ENCODE results near the gene GAS7. TPM values are rescaled to one million over a fixed set of nuclear protein-coding genes. Genes with fewer than 3 reads are reported as not detected.
"Not testable (repeated sequence)": the region's sequence is repeated elsewhere in the genome, so short reads cannot be mapped to it uniquely, and the experiment has no call there.

Gene GAS7
- total RNA-seq, 2 experiments from 2014 or later: 1.6 to 2.1 TPM

DNA sequence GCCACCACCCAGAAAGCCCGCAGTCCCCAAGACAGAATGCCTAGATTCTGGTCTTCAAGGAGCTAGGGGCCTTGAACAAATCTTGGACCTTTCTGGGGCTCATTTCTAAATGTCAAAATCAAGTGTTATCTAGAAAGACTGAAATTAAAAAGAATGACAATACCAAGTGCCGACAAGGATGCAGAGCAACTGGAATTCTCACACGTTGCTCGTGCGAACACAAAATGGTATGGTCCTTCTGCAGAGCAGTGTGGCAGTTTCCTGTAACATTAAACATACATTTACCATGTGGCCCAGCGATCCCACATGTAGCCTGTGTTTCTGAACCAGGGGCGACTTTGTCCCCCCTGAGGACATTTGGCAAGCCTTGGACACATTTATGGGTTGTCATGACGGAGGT lies 137.9 kb downstream of the GAS7 start:
- TF ChIP-seq, protein P1, sequence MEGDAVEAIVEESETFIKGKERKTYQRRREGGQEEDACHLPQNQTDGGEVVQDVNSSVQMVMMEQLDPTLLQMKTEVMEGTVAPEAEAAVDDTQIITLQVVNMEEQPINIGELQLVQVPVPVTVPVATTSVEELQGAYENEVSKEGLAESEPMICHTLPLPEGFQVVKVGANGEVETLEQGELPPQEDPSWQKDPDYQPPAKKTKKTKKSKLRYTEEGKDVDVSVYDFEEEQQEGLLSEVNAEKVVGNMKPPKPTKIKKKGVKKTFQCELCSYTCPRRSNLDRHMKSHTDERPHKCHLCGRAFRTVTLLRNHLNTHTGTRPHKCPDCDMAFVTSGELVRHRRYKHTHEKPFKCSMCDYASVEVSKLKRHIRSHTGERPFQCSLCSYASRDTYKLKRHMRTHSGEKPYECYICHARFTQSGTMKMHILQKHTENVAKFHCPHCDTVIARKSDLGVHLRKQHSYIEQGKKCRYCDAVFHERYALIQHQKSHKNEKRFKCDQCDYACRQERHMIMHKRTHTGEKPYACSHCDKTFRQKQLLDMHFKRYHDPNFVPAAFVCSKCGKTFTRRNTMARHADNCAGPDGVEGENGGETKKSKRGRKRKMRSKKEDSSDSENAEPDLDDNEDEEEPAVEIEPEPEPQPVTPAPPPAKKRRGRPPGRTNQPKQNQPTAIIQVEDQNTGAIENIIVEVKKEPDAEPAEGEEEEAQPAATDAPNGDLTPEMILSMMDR (IDR thresholded peaks at IDR 0.05): no peak
- POLR2A ChIA-PET: interaction anchor here (1.1 kb wide), 1 partner anchor 13 kb away, joined by 3 read pairs; no protein-coding TSS in a partner anchor
- peaks cover 18% of the 10 kb centered on the region for H3K4me1 Mint-ChIP-seq (ENCODE audit: low read depth)

DNA sequence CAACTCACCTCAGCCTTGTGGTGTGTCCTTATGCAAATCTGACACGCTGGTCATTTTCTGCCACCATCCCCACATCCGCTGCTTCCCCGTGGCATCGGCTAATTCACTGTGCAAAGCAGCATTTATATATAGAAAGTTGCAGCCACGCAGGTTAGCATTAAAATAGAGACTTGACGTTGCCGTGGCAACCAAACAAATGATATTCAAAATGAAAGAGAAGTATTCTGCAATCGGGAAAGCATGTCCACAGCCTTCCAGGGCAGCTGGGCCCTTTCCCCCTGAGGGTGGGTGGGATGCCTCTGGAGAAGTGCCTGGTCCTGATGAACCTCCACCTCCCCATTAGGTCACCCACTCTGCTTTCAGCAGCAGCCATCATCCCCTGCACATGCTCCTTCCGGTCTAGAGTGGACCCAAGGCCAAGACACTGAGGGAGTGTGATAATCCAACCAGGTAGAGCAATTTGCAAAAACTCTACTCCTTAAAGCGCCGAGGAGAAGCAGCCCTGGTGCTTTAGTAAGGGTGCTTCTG lies 138.7 kb downstream of the GAS7 start:
- peak; percentile 17 for DNase-seq
- no peak overlapping the region for H3K27ac Mint-ChIP-seq
- no peak for ATAC-seq

More for the DNA sequence above, 137.9 kb downstream of the GAS7 start:
- Mint-ChIP-seq H3K9me3 (peaks cover 5% of the 10 kb centered on the region), H3K27me3 (no peaks in the 10 kb centered on the region), H3K4me3 (no peak overlapping the region), H3K36me3 (ENCODE audit: low read depth) (no peaks in the 10 kb centered on the region), H3K27ac (no peak overlapping the region)
- ATAC-seq: no peak
- no peak for DNase-seq
- CTCF ChIA-PET: no interaction called here
- intact Hi-C loops (cut with micrococcal nuclease): no loop called here

DNA sequence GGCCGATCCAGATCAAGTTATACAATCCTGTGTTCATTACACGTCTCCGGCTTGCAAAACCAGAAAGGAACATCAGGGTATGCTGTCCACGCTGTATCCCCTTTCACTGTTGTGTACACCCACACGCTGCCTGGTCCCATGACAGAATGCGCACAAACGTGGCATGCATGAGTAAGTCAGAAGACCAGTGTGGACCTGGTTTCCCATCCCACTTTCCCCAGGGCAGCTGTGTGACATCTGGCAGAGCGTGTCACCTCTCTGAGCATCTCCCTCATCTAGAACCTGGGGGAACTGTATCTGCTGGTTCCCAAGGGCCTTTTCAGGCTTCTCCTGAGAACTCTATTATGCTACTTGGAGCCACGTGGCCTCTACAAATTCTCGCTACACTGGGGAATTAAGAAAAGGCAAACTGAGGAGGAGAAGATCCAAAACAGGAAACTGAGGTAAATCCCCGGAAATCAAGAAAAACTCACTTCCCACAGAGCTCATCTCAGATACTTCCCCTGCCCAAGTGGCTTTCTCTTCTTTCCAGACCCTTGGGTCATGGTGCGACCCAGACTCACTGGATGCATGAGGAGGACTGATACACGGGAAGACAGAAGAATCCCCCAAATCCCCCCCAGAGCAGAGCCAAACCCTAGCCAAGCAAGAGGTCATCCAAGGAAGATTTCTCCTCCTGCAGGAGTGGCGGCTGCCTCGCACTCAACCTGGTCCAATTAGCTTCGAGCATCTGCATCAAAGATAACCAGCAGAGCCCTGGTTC lies 139.3 kb downstream of the GAS7 start:
- ChIA-PET POLR2A (no interaction called here), CTCF (no interaction called here)
- TF ChIP-seq, protein P1 (IDR thresholded peaks at IDR 0.05): no peak
- no peak overlapping the region for H3K4me3 Mint-ChIP-seq
- no peaks in the 10 kb centered on the region for H3K36me3 Mint-ChIP-seq (ENCODE audit: low read depth)
- no peaks in the 10 kb centered on the region for H3K9me3 Mint-ChIP-seq
- no peak overlapping the region for H3K27ac Mint-ChIP-seq
- H3K4me1 Mint-ChIP-seq (ENCODE audit: low read depth): peaks cover 18% of the 10 kb centered on the region
- ATAC-seq (no peak), DNase-seq (no peak)
- no peaks in the 10 kb centered on the region for H3K27me3 Mint-ChIP-seq
- intact Hi-C loops (cut with micrococcal nuclease): no loop called here

More for the DNA sequence above, 138.7 kb downstream of the GAS7 start:
- TF ChIP-seq, protein P1 (IDR thresholded peaks at IDR 0.05): no peak
- Mint-ChIP-seq H3K4me1 (ENCODE audit: low read depth) (peaks cover 18% of the 10 kb centered on the region), H3K36me3 (ENCODE audit: low read depth) (no peaks in the 10 kb centered on the region), H3K4me3 (no peak overlapping the region), H3K27me3 (no peaks in the 10 kb centered on the region), H3K9me3 (no peaks in the 10 kb centered on the region)
- ChIA-PET CTCF (no interaction called here), POLR2A (interaction anchor here (1.1 kb wide), 1 partner anchor 14 kb away, joined by 3 read pairs; no protein-coding TSS in a partner anchor)
- intact Hi-C loops (cut with micrococcal nuclease): no loop called here

DNA sequence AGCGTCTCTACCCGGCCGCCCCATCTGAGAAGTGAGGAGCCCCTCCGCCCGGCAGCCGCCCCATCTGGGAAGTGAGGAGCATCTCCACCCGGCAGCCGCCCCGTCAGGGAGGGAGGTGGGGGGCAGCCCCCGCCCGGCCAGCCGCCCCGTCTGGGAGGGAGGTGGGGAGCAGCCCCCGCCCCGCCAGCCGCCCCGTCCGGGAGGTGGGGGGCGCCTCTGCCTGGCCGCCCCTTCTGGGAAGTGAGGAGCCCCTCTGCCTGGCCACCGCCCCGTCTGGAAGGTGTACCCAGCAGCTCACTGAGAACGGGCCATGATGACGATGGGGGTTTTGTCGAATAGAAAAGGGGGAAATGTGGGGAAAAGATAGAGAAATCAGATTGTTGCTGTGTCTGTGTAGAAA lies 140.9 kb downstream of the GAS7 start:
- H3K9me3 Mint-ChIP-seq; H3K36me3 Mint-ChIP-seq (ENCODE audit: low read depth); H3K27ac Mint-ChIP-seq; CTCF ChIA-PET; intact Hi-C loops (cut with micrococcal nuclease); ATAC-seq; POLR2A ChIA-PET; H3K4me1 Mint-ChIP-seq (ENCODE audit: low read depth); DNase-seq; H3K4me3 Mint-ChIP-seq; H3K27me3 Mint-ChIP-seq: not testable (repeated sequence)

DNA sequence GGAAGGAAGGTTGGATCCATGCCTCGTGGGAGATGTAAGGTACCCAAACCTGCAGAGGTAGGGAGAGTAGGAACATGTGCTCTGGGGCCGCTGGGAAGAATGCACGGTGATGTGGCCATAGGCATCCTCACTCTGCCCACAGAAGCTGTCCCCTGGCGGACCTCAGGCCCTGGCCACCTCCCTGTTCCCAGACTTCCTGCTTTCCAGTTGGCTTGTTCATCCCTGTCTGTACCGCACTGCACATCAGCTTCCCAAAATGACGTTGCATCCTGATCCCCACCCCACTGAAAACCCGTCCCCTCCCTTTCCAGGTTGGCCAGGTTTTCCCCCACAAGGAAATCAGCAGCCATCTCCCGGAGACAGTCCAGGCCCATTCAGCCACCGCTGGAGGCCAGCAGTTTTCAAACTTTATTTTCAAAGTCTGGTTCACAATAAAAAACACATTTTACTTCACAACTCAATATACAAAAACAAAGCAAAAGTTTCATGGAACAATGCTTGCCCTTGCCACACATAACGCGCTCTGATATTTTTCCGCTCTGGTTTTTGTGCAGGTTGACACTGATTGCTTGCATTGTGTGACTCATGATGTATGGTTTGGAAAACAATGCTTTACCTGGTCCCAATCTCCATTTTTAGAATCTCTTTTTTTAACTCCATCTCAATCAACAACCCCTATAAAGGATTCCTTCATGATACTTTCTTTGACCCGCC lies 143.0 kb downstream of the GAS7 start:
- H3K36me3 Mint-ChIP-seq (ENCODE audit: low read depth): no peaks in the 10 kb centered on the region
- POLR2A ChIA-PET: no interaction called here
- no peak for ATAC-seq
- H3K27me3 Mint-ChIP-seq: no peaks in the 10 kb centered on the region
- no peaks in the 10 kb centered on the region for H3K9me3 Mint-ChIP-seq
- intact Hi-C loops (cut with micrococcal nuclease): no loop called here
- TF ChIP-seq, protein P1 (IDR thresholded peaks at IDR 0.05): no peak
- H3K27ac Mint-ChIP-seq: no peak overlapping the region
- no peak for DNase-seq
- CTCF ChIA-PET: no interaction called here
- no peak overlapping the region for H3K4me3 Mint-ChIP-seq
- peaks cover 16% of the 10 kb centered on the region for H3K4me1 Mint-ChIP-seq (ENCODE audit: low read depth)
